H1 (cell line): Measurements from ENCODE around the gene DPP4. TPM values are rescaled to one million over a fixed set of nuclear protein-coding genes. Genes with fewer than 3 reads are reported as not detected.

Experiments
- CTCF ChIA-PET: fragments of 300-600 bp; sonication (Branson Sonifier 250); formaldehyde crosslinking; loops from one replicate; lab custom pipeline; 2021; ENCODE audit not compliant: partially characterized antibody; lab: Charles Lee
- POLR2A ChIA-PET: fragments of 300-600 bp; sonication (Branson Sonifier 250); formaldehyde crosslinking; loops from one replicate; lab custom pipeline; 2021; ENCODE audit warnings: inconsistent platforms; ENCODE audit not compliant: partially characterized antibody; lab: Charles Lee
- DNase-seq, 2 experiments: peaks; one replicate each; pipeline versions ENCODE4 v3.0.0 to v3.0.0-alpha.2; 2010 to 2022; ENCODE audit warnings: low spot score in 2 of 2, low read depth in 1 of 2, mixed read lengths in 1 of 2
- FAIRE-seq: peaks from 2 replicates; lab custom pipeline; 2011; peaks lifted over from hg19 to GRCh38; lab: Jason Lieb, UNC
- H2AFZ ChIP-seq: 2 replicates; pipeline ENCODE4 v1.8.1; 2012; ENCODE audit warnings: low read length, inconsistent platforms
- H2AK5ac ChIP-seq: 2 replicates; pipeline ENCODE4 v1.6.1; 2013; ENCODE audit warnings: low read depth, low read length
- H2BK120ac ChIP-seq: replicated peaks from 2 replicates; pipeline ENCODE3; 2013; ENCODE audit warnings: low read depth, low read length, inconsistent platforms
- H2BK12ac ChIP-seq: 2 replicates; pipeline ENCODE4 v1.6.1; 2013; ENCODE audit warnings: low read depth, low read length
- H2BK15ac ChIP-seq: 2 replicates; pipeline ENCODE4 v1.6.1; 2013; ENCODE audit warnings: low read length
- H2BK20ac ChIP-seq: 2 replicates; pipeline ENCODE4 v1.6.1; 2013; ENCODE audit warnings: low read length
- H2BK5ac ChIP-seq: 2 replicates; pipeline ENCODE4 v1.6.1; 2013; ENCODE audit warnings: low read depth, low read length
- H3K14ac ChIP-seq: 2 replicates; pipeline ENCODE4 v1.6.1; 2013; ENCODE audit warnings: inconsistent platforms; ENCODE audit not compliant: insufficient read length
- H3K18ac ChIP-seq: 2 replicates; pipeline ENCODE4 v1.6.1; 2013; ENCODE audit warnings: low read length; ENCODE audit errors: extremely low read depth
- H3K23ac ChIP-seq: 2 replicates; pipeline ENCODE4 v1.6.1; 2013; ENCODE audit warnings: inconsistent platforms; ENCODE audit not compliant: insufficient read length
- H3K23me2 ChIP-seq: 2 replicates; pipeline ENCODE4 v1.6.1; 2013; ENCODE audit warnings: low read depth, low read length
- H3K27ac ChIP-seq: 2 replicates; pipeline ENCODE4 v1.6.1; 2011; ENCODE audit warnings: low read depth, low read length, inconsistent platforms
- H3K27me3 ChIP-seq, 4 experiments: replicated peaks in 1 of 4; 1 replicate in 1 of 4; 2 replicates in 3 of 4; pipeline versions ENCODE4 v1.6.1 to v1.8.1; 2011 to 2013; ENCODE audit warnings: low read length in 3 of 4, mild to moderate bottlenecking in 3 of 4, inconsistent platforms in 2 of 4, mixed read lengths in 2 of 4, moderate library complexity in 1 of 4; ENCODE audit not compliant: control insufficient read depth in 3 of 4, insufficient read depth in 3 of 4; ENCODE audit errors: extremely low read depth in 1 of 4
- H3K36me3 ChIP-seq, 4 experiments: 2 replicates each; pipeline versions ENCODE4 v1.6.1 to v1.8.1; 2011 to 2013; ENCODE audit warnings: mild to moderate bottlenecking in 4 of 4, low read length in 3 of 4, moderate library complexity in 2 of 4, control low read depth in 1 of 4, inconsistent platforms in 1 of 4; ENCODE audit not compliant: insufficient read depth in 4 of 4, control insufficient read depth in 2 of 4
- H3K4ac ChIP-seq: replicated peaks from 2 replicates; pipeline ENCODE3; 2013; ENCODE audit warnings: low read length, low read depth, mixed read lengths, inconsistent platforms; ENCODE audit not compliant: insufficient read length
- H3K4me1 ChIP-seq, 4 experiments: replicated peaks in 1 of 4; 1 replicate in 1 of 4; 2 replicates in 3 of 4; pipeline versions ENCODE4 v1.6.1 to v1.8.1; 2011 to 2013; ENCODE audit warnings: low read length in 3 of 4, inconsistent platforms in 2 of 4, mixed read lengths in 1 of 4; ENCODE audit not compliant: insufficient read depth in 4 of 4, control insufficient read depth in 3 of 4
- H3K4me2 ChIP-seq, 2 experiments: 2 replicates each; pipeline versions ENCODE4 v1.6.1 to v1.8.1; 2011 to 2013; ENCODE audit warnings: low read depth in 2 of 2, low read length in 2 of 2, control low read depth in 1 of 2, inconsistent platforms in 1 of 2, mild to moderate bottlenecking in 1 of 2; ENCODE audit not compliant: insufficient read depth in 1 of 2
- H3K4me3 ChIP-seq, 4 experiments: fragments of 200-600, 300-600 bp in 1 of 4; sonication (generic), shearing (Covaris generic), sonication (Bioruptor Twin) in 1 of 4; 2 replicates each; pipeline versions ENCODE4 v1.5.1 to v1.8.1; 2011 to 2016; ENCODE audit warnings: low read length in 4 of 4, low read depth in 3 of 4, control low read depth in 2 of 4, inconsistent platforms in 2 of 4, mild to moderate bottlenecking in 2 of 4, mixed read lengths in 1 of 4, moderate library complexity in 1 of 4; ENCODE audit not compliant: insufficient read depth in 2 of 4; ENCODE audit errors: extremely low read depth in 1 of 4
- H3K56ac ChIP-seq: replicated peaks from 2 replicates; pipeline ENCODE3; 2013; ENCODE audit warnings: low read depth, mild to moderate bottlenecking, mixed read lengths, low read length, inconsistent platforms; ENCODE audit not compliant: insufficient read length
- H3K79me1 ChIP-seq: 2 replicates; pipeline ENCODE4 v1.6.1; 2013; ENCODE audit warnings: low read depth, low read length, control low read depth
- H3K79me2 ChIP-seq, 2 experiments: 2 replicates each; pipeline versions ENCODE4 v1.6.1 to v1.8.1; 2012 to 2013; ENCODE audit warnings: low read length in 2 of 2, mild to moderate bottlenecking in 2 of 2, inconsistent platforms in 1 of 2; ENCODE audit not compliant: insufficient read depth in 2 of 2, control insufficient read depth in 1 of 2
- H3K9ac ChIP-seq, 4 experiments: replicated peaks in 1 of 4; 1 replicate in 1 of 4; 2 replicates in 3 of 4; pipeline versions ENCODE4 v1.6.1 to v1.8.1; 2011 to 2013; ENCODE audit warnings: low read depth in 3 of 4, low read length in 3 of 4, control low read depth in 2 of 4, mild to moderate bottlenecking in 2 of 4, moderate library complexity in 2 of 4, inconsistent platforms in 1 of 4; ENCODE audit errors: extremely low read depth in 1 of 4
- H3K9me3 ChIP-seq, 2 experiments: 2 replicates each; pipeline versions ENCODE4 v1.6.1 to v1.8.1; 2012 to 2013; ENCODE audit warnings: mild to moderate bottlenecking in 2 of 2, moderate library complexity in 2 of 2, control low read depth in 1 of 2, inconsistent platforms in 1 of 2, low read depth in 1 of 2, low read length in 1 of 2, mixed read lengths in 1 of 2; ENCODE audit not compliant: insufficient read depth in 2 of 2
- H4K20me1 ChIP-seq, 2 experiments: replicated peaks in 1 of 2; 2 replicates each; pipeline versions ENCODE3 to v1.8.1; 2011 to 2013; ENCODE audit warnings: inconsistent platforms in 2 of 2, low read length in 2 of 2, mild to moderate bottlenecking in 1 of 2; ENCODE audit not compliant: insufficient read depth in 2 of 2, control insufficient read depth in 1 of 2
- H4K5ac ChIP-seq: 2 replicates; pipeline ENCODE4 v1.6.1; 2013; ENCODE audit warnings: low read length, low read depth, mixed read lengths, inconsistent platforms; ENCODE audit not compliant: insufficient read length
- H4K8ac ChIP-seq: 2 replicates; pipeline ENCODE4 v1.8.0; 2013; ENCODE audit warnings: mild to moderate bottlenecking, moderate library complexity, low read length, inconsistent platforms; ENCODE audit not compliant: insufficient read depth; ENCODE audit errors: extremely low read depth
- H4K91ac ChIP-seq: replicated peaks from 2 replicates; pipeline ENCODE3; 2013; ENCODE audit warnings: low read length, mixed read lengths, inconsistent platforms; ENCODE audit not compliant: insufficient read length
- CEBPB ChIP-seq: IDR thresholded peaks from 2 replicates; pipeline ENCODE4 v1.6.1; 2012; ENCODE audit warnings: low read depth, low read length
- POU5F1 ChIP-seq: IDR thresholded peaks from 2 replicates; pipeline ENCODE4 v1.6.1; 2011; ENCODE audit warnings: low read depth, mild to moderate bottlenecking, low read length, moderate library complexity
- WGBS, 2 experiments: shearing (Covaris generic) in 1 of 2; methylation state at CpG; one replicate each; pipeline versions ENCODE4 v1.1.6 to v1.1.7; 2013 to 2015; ENCODE audit warnings: low lambda C conversion rate in 2 of 2, mixed read lengths in 2 of 2, inconsistent platforms in 1 of 2, low coverage in 1 of 2, missing lambda C conversion rate in 1 of 2; ENCODE audit not compliant: insufficient replicate concordance in 2 of 2, insufficient coverage in 1 of 2, insufficient read length in 1 of 2; ENCODE audit errors: extremely low coverage in 1 of 2, missing lambda C conversion rate in 1 of 2; 5-methylcytosine and 5-hydroxymethylcytosine counted together
- polyA plus RNA-seq, 7 experiments: library from polyadenylated mRNA; depleted of rRNA in 3 of 7; stranded (reverse) in 5 of 7; unstranded in 2 of 7; fragments of >200 nt in 5 of 7; fragments of 200-250 nt in 2 of 7; gene quantifications; 1 replicate in 5 of 7; 2 replicates in 1 of 7; 4 replicates in 1 of 7; pipeline versions ENCODE4 v1.2.1 to v1.2.3, GENCODE V29; 2011 to 2013; ENCODE audit warnings: missing spikeins in 2 of 7, mixed read lengths in 2 of 7
- total RNA-seq: library from RNA; stranded (reverse); fragmentation: NEBNext Ultra II Directional; extraction: Animal tissue kit (Norgen Biotek cat#: 25700); gene quantifications from 2 replicates; pipeline ENCODE4 v1.2.1, GENCODE V29; 2021

DPP4 gene
- total and polyA plus RNA-seq, 2 of the 8 experiments (the other 6 are each of a cell fraction or from before 2014, with no cell fraction given): 1.3 to 3.1 TPM

- no peak for FAIRE-seq
- POLR2A ChIA-PET: no interaction called here
- no peak overlapping the region for H4K91ac ChIP-seq
Measured at GRCh38 chr2:162113776-162114168, 39.8 kb upstream of the DPP4 start.

More at GRCh38 chr2:162113776-162114168, 39.8 kb upstream of the DPP4 start:
- Histone ChIP-seq H3K27ac (no peak overlapping the region), H3K9me3 (0 out of 4 replicates have a peak, but pooled peaks cover 0 to 6% of the 10 kb centered on the region in 2 experiments), H3K4me3 (no peak overlapping the region), H2BK5ac (no peak overlapping the region), H3K27me3 (no peaks in the 10 kb centered on the region), H3K4me2 (0 out of 4 replicates have a peak overlapping the region, but pooled peaks of 1 of the 2 experiments have one; percentile 26), H3K23me2 (no peaks in the 10 kb centered on the region), H2BK120ac (no peak overlapping the region), H2AK5ac (no peak overlapping the region), H3K4ac (no peak overlapping the region), H3K79me1 (no peaks in the 10 kb centered on the region), H3K9ac (no peak overlapping the region), H3K79me2 (no peaks in the 10 kb centered on the region), H4K8ac (no peak overlapping the region), H3K23ac (no peak overlapping the region), H3K4me1 (peaks cover 0 to 6% (median 3%) of the 10 kb centered on the region in 4 experiments; a peak in 3 of 7 replicates), H2BK20ac (no peak overlapping the region), H2BK15ac (no peak overlapping the region), H2BK12ac (no peak overlapping the region), H2AFZ (no peak overlapping the region), H4K20me1 (no peaks in the 10 kb centered on the region), H3K18ac (no peak overlapping the region), H4K5ac (no peak overlapping the region), H3K56ac (no peak overlapping the region), H3K14ac (no peak overlapping the region), H3K36me3 (no peaks in the 10 kb centered on the region; a peak in 1 of 8 replicates)
- WGBS, 2 experiments: 88% methylated on average over 1 of the region's 1 CpG; no CpG with 5 or more reads in 1 of the 2 experiments
- CTCF ChIA-PET: interaction anchor here (0.5 to 1.1 kb wide), 3 partner anchors 11 to 126 kb away, joined by 3 to 5 read pairs (median 3); no protein-coding TSS in a partner anchor
- TF ChIP-seq CEBPB (peak; percentile 84), POU5F1 (no peak)
- DNase-seq: no peak
